PC-3 (cell line): ENCODE measurements around the gene EDN2. TPM values are rescaled to one million over a fixed set of nuclear protein-coding genes. Genes with fewer than 3 reads are reported as not detected.

ENCODE experiments used
- ATAC-seq: fragments of 200-7000 bp; cut with Tn5 transposase; 2 replicates; pipeline ENCODE4 v1.9.1; 2020; ENCODE audit warnings: mild to moderate bottlenecking, moderate library complexity
- BruUV-seq: library from RNA; stranded (reverse); fragments of 400-500 nt; replicated peaks from 2 replicates; lab custom pipeline; 2021; lab: Mats Ljungman, UMichigan
- CTCF ChIA-PET: fragments of 300-600 bp; sonication (Branson Sonifier 250); formaldehyde crosslinking; loops from one replicate; lab custom pipeline; 2022; ENCODE audit warnings: antibody characterized with exemption; lab: Charles Lee
- POLR2A ChIA-PET: fragments of 300-600 bp; sonication (Branson Sonifier 250); formaldehyde crosslinking; loops from one replicate; lab custom pipeline; 2022; ENCODE audit warnings: antibody characterized with exemption; ENCODE audit not compliant: unreplicated experiment; lab: Charles Lee
- DNase-seq: peaks from one replicate; pipeline ENCODE4 v3.0.0-alpha.2; 2015
- H2AFZ ChIP-seq: fragments of 300-600 bp; sonication (generic); 2 replicates; pipeline ENCODE4 v1.6.0; 2016; ENCODE audit warnings: antibody characterized with exemption, low read length
- H3F3A ChIP-seq: fragments of 300-600 bp; sonication (generic); one replicate; pipeline ENCODE4 v1.6.0; 2017; ENCODE audit warnings: antibody characterized with exemption, low read length, control low read depth, mild to moderate bottlenecking; ENCODE audit not compliant: unreplicated experiment
- H3K27ac ChIP-seq: fragments of 300-600 bp; sonication (generic); 2 replicates; pipeline ENCODE4 v1.5.1; 2016; ENCODE audit warnings: mild to moderate bottlenecking, low read length
- H3K27me3 ChIP-seq: fragments of 300-600 bp; sonication (generic); 2 replicates; pipeline ENCODE4 v1.6.1; 2016; ENCODE audit warnings: low read length, mixed read lengths
- H3K36me3 ChIP-seq: fragments of 300-600 bp; sonication (generic); 2 replicates; pipeline ENCODE4 v1.6.1; 2016; ENCODE audit warnings: low read depth, mixed run types, low read length, mixed read lengths
- H3K4me1 ChIP-seq: fragments of 300-600 bp; sonication (generic); 2 replicates; pipeline ENCODE4 v1.5.1; 2016; ENCODE audit warnings: low read length; ENCODE audit not compliant: insufficient read depth
- H3K4me2 ChIP-seq: fragments of 300-600 bp; sonication (generic); 2 replicates; pipeline ENCODE4 v1.6.0; 2016; ENCODE audit warnings: low read length
- H3K4me3 ChIP-seq: fragments of 300-600 bp; sonication (generic); 2 replicates; pipeline ENCODE4 v1.5.1; 2016; ENCODE audit warnings: mild to moderate bottlenecking, low read length, mixed read lengths
- H3K79me2 ChIP-seq: fragments of 300-600 bp; sonication (generic); 2 replicates; pipeline ENCODE4 v1.6.1; 2017; ENCODE audit warnings: low read length, mixed read lengths
- H3K9ac ChIP-seq: fragments of 300-600 bp; sonication (generic); 2 replicates; pipeline ENCODE4 v1.6.0; 2016; ENCODE audit warnings: mild to moderate bottlenecking, low read length
- H3K9me2 ChIP-seq: fragments of 300-600 bp; sonication (generic); replicated peaks from 2 replicates; pipeline ENCODE4 v1.6.1; 2016; ENCODE audit warnings: mixed run types, low read length, mixed read lengths
- H3K9me3 ChIP-seq: fragments of 300-600 bp; sonication (generic); 2 replicates; pipeline ENCODE4 v1.6.1; 2016; ENCODE audit warnings: low read length, mixed read lengths
- H4K20me1 ChIP-seq: fragments of 300-600 bp; sonication (generic); 2 replicates; pipeline ENCODE4 v1.6.1; 2016; ENCODE audit warnings: low read length, mixed read lengths
- CTCF ChIP-seq: fragments of 300-600 bp; sonication (generic); conservative IDR thresholded peaks from 2 replicates; pipeline ENCODE4 v1.5.1; 2017; ENCODE audit warnings: antibody characterized with exemption, low read depth, mild to moderate bottlenecking, low read length
- EZH2 ChIP-seq: fragments of 300-600 bp; sonication (generic); IDR thresholded peaks from one replicate; pipeline ENCODE4 v1.6.1; 2017; ENCODE audit warnings: antibody characterized with exemption, mild to moderate bottlenecking, low read length; ENCODE audit not compliant: unreplicated experiment
- EZH2phosphoT487 ChIP-seq: fragments of 300-600 bp; sonication (generic); IDR thresholded peaks from 2 replicates; pipeline ENCODE4 v1.6.1; 2018; ENCODE audit warnings: mild to moderate bottlenecking, antibody characterized with exemption, low read length, borderline replicate concordance
- intact Hi-C: fragments of 100-400 bp; cut with micrococcal nuclease; formaldehyde crosslinking; loops from 2 replicates; pipeline ENCODE4 v1.9.0; 2023
- total RNA-seq: library from RNA; depleted of rRNA; stranded (reverse); fragments of >200 nt; gene quantifications from 2 replicates; pipeline ENCODE4 v1.2.3, GENCODE V29; 2014

EDN2 gene
- total RNA-seq, 1 experiment from 2014 or later, result 0.36 TPM

GRCh38 chr1:41446851-41447610 is 37.5 kb downstream of the EDN2 start:
- H3K27me3 ChIP-seq, result no peaks in the 10 kb centered on the region
- no peaks in the 10 kb centered on the region for H3K79me2 ChIP-seq
- DNase-seq (no peak), ATAC-seq (no peak)
- H4K20me1 ChIP-seq, result no peaks in the 10 kb centered on the region
- H3K4me1 ChIP-seq, result no peaks in the 10 kb centered on the region
- no peaks in the 10 kb centered on the region for H3K36me3 ChIP-seq
- intact Hi-C loops, result no loop called here
- no peak overlapping the region for H3K9ac ChIP-seq
- peaks cover 12% of the 10 kb centered on the region; the same call in 1 of the 2 replicates for H3K9me3 ChIP-seq
- BruUV-seq, result no TSS peak
- H3K4me3 ChIP-seq, result no peak overlapping the region
- ChIA-PET CTCF (no interaction called here), POLR2A (no interaction called here)
- no peak overlapping the region for H2AFZ ChIP-seq
- no peaks in the 10 kb centered on the region for H3F3A ChIP-seq
- no peak overlapping the region for H3K4me2 ChIP-seq
- H3K9me2 ChIP-seq, result no peaks in the 10 kb centered on the region
- no peak for TF ChIP-seq EZH2
- no peak for TF ChIP-seq EZH2phosphoT487
- no peak for TF ChIP-seq CTCF
- H3K27ac ChIP-seq, result no peak overlapping the region

- H3K4me2 ChIP-seq, result no peak overlapping the region
- no peaks in the 10 kb centered on the region for H4K20me1 ChIP-seq
- no peaks in the 10 kb centered on the region for H3K36me3 ChIP-seq
- H3K27me3 ChIP-seq, result no peaks in the 10 kb centered on the region
- no peaks in the 10 kb centered on the region for H3K9me2 ChIP-seq
- H3K79me2 ChIP-seq, result no peaks in the 10 kb centered on the region
- H3F3A ChIP-seq, result no peaks in the 10 kb centered on the region
- no peak overlapping the region for H3K4me3 ChIP-seq
- ChIA-PET POLR2A (no interaction called here), CTCF (no interaction called here)
- ATAC-seq (no peak), DNase-seq (no peak)
- no peak overlapping the region for H2AFZ ChIP-seq
- H3K4me1 ChIP-seq, result no peaks in the 10 kb centered on the region
- intact Hi-C loops, result no loop called here
- peaks cover 12% of the 10 kb centered on the region; the same call in 1 of the 2 replicates for H3K9me3 ChIP-seq
- TF ChIP-seq EZH2phosphoT487 (no peak), EZH2 (no peak), CTCF (no peak)
- H3K9ac ChIP-seq, result no peak overlapping the region
- no peak overlapping the region for H3K27ac ChIP-seq
- BruUV-seq, result no TSS peak
Measured at GRCh38 chr1:41444785-41445184, 39.7 kb downstream of the EDN2 start.

- ChIA-PET CTCF (no interaction called here), POLR2A (no interaction called here)
- Histone ChIP-seq H3K27me3 (no peaks in the 10 kb centered on the region), H3K79me2 (no peaks in the 10 kb centered on the region), H4K20me1 (no peaks in the 10 kb centered on the region), H3K4me1 (no peaks in the 10 kb centered on the region), H3F3A (no peaks in the 10 kb centered on the region), H3K27ac (no peak overlapping the region), H3K4me3 (no peak overlapping the region), H2AFZ (no peak overlapping the region), H3K4me2 (no peak overlapping the region), H3K9me3 (peaks cover 12% of the 10 kb centered on the region; the same call in 1 of the 2 replicates), H3K36me3 (no peaks in the 10 kb centered on the region), H3K9ac (no peak overlapping the region), H3K9me2 (no peaks in the 10 kb centered on the region)
- ATAC-seq, result no peak
- DNase-seq, result no peak
- TF ChIP-seq EZH2 (no peak), EZH2phosphoT487 (no peak), CTCF (peak; percentile 58)
- no TSS peak for BruUV-seq
- intact Hi-C loops, result no loop called here
Measured at GRCh38 chr1:41444246-41444645, 40.2 kb downstream of the EDN2 start.
